ENCODE results near the gene COL2A1.

COL2A1 gene

GRCh38 chr12:47935184-47935583 is 69.1 kb downstream of the COL2A1 start:
- H3K4me3 ChIP-seq (ENCODE audit: insufficient read depth in 1 of 2, low read depth in 1 of 2, low read length in 2 of 2), result peak overlapping the region in 1 of 2 experiments; percentile 21
- no peak overlapping the region for H2BK15ac ChIP-seq (ENCODE audit: low read depth, poor library complexity, severe bottlenecking)
- no peaks in the 10 kb centered on the region for H3K9me3 ChIP-seq (ENCODE audit: control insufficient read depth, low read length)
- peak overlapping the region; percentile 37 for H2BK120ac ChIP-seq (ENCODE audit: low read depth, low read length)
- H2AFZ ChIP-seq (ENCODE audit: low read depth, low read length), result no peak overlapping the region
- peaks cover 10 to 15% of the 10 kb centered on the region in 2 experiments for H3K27me3 ChIP-seq (ENCODE audit: control insufficient read depth in 1 of 2, insufficient read depth in 1 of 2, low read length in 2 of 2)
- H3K9ac ChIP-seq (ENCODE audit: low read length), result no peak overlapping the region
- no peak overlapping the region for H3K14ac ChIP-seq (ENCODE audit: low read length in 2 of 2)
- peak overlapping the region in 1 of 2 experiments; percentile 6 for H2BK12ac ChIP-seq (ENCODE audit: low read length in 2 of 2)
- H3K36me3 ChIP-seq (ENCODE audit: control insufficient read depth in 1 of 2, insufficient read depth in 2 of 2, low read depth in 1 of 2, low read length in 2 of 2), result no peaks in the 10 kb centered on the region
- H3K23ac ChIP-seq (ENCODE audit: low read length in 2 of 2), result no peak overlapping the region
- no peak overlapping the region for H3K4ac ChIP-seq (ENCODE audit: low read depth in 1 of 2, low read length in 2 of 2)
- H2AK5ac ChIP-seq (ENCODE audit: low read length, severe bottlenecking), result no peak overlapping the region
- no peak overlapping the region for H3K27ac ChIP-seq (ENCODE audit: low read length, poor library complexity, severe bottlenecking)
- H3K18ac ChIP-seq (ENCODE audit: low read depth in 1 of 2, low read length in 2 of 2), result no peak overlapping the region
- H3K4me2 ChIP-seq (ENCODE audit: low read length, poor library complexity, severe bottlenecking), result no peak overlapping the region
- peak overlapping the region; percentile 47 for H4K8ac ChIP-seq (ENCODE audit: low read length)
- WGBS, result 23% methylated on average over 8 of the region's 9 CpGs
- H2BK5ac ChIP-seq (ENCODE audit: low read depth, low read length, poor library complexity, severe bottlenecking), result no peak overlapping the region
- H3K79me1 ChIP-seq (replicated peaks; ENCODE audit: low read length, poor library complexity, severe bottlenecking), result no peaks in the 10 kb centered on the region
- H3K4me1 ChIP-seq (ENCODE audit: control insufficient read depth, insufficient read depth, low read depth, low read length), result peaks cover 4% of the 10 kb centered on the region
- H4K91ac ChIP-seq (ENCODE audit: low read length), result no peak overlapping the region
- peak; percentile 85 for DNase-seq

GRCh38 chr12:47931187-47931586 is 73.1 kb downstream of the COL2A1 start:
- Histone ChIP-seq H3K4me1 (ENCODE audit: control insufficient read depth, insufficient read depth, low read depth, low read length) (peaks cover 2% of the 10 kb centered on the region), H3K18ac (ENCODE audit: low read depth in 1 of 2, low read length in 2 of 2) (no peak overlapping the region), H3K27ac (ENCODE audit: low read length, poor library complexity, severe bottlenecking) (no peak overlapping the region), H2AFZ (ENCODE audit: low read depth, low read length) (no peak overlapping the region), H3K4ac (ENCODE audit: low read depth in 1 of 2, low read length in 2 of 2) (no peak overlapping the region), H3K9ac (ENCODE audit: low read length) (no peak overlapping the region), H3K36me3 (ENCODE audit: control insufficient read depth in 1 of 2, insufficient read depth in 2 of 2, low read depth in 1 of 2, low read length in 2 of 2) (no peaks in the 10 kb centered on the region), H2BK5ac (ENCODE audit: low read depth, low read length, poor library complexity, severe bottlenecking) (no peak overlapping the region), H2BK12ac (ENCODE audit: low read length in 2 of 2) (no peak overlapping the region), H3K79me1 (replicated peaks; ENCODE audit: low read length, poor library complexity, severe bottlenecking) (no peaks in the 10 kb centered on the region), H3K23ac (ENCODE audit: low read length in 2 of 2) (no peak overlapping the region), H3K4me3 (ENCODE audit: insufficient read depth in 1 of 2, low read depth in 1 of 2, low read length in 2 of 2) (no peak overlapping the region), H4K8ac (ENCODE audit: low read length) (no peak overlapping the region), H2BK120ac (ENCODE audit: low read depth, low read length) (no peak overlapping the region), H3K27me3 (ENCODE audit: control insufficient read depth in 1 of 2, insufficient read depth in 1 of 2, low read length in 2 of 2) (peaks cover 43 to 50% of the 10 kb centered on the region in 2 experiments), H2AK5ac (ENCODE audit: low read length, severe bottlenecking) (no peak overlapping the region), H4K91ac (ENCODE audit: low read length) (no peak overlapping the region), H2BK15ac (ENCODE audit: low read depth, poor library complexity, severe bottlenecking) (no peak overlapping the region), H3K4me2 (ENCODE audit: low read length, poor library complexity, severe bottlenecking) (no peak overlapping the region), H3K9me3 (ENCODE audit: control insufficient read depth, low read length) (no peaks in the 10 kb centered on the region), H3K14ac (ENCODE audit: low read length in 2 of 2) (no peak overlapping the region)
- WGBS, result 91% methylated on average over 1 of the region's 1 CpG
- DNase-seq, result no peak

GRCh38 chr12:47930634-47931033 is 73.6 kb downstream of the COL2A1 start:
- Histone ChIP-seq H2BK12ac (ENCODE audit: low read length in 2 of 2) (no peak overlapping the region), H4K8ac (ENCODE audit: low read length) (no peak overlapping the region), H2BK15ac (ENCODE audit: low read depth, poor library complexity, severe bottlenecking) (no peak overlapping the region), H3K4me2 (ENCODE audit: low read length, poor library complexity, severe bottlenecking) (no peak overlapping the region), H3K23ac (ENCODE audit: low read length in 2 of 2) (no peak overlapping the region), H2AFZ (ENCODE audit: low read depth, low read length) (no peak overlapping the region), H3K4ac (ENCODE audit: low read depth in 1 of 2, low read length in 2 of 2) (no peak overlapping the region), H3K18ac (ENCODE audit: low read depth in 1 of 2, low read length in 2 of 2) (no peak overlapping the region), H3K79me1 (replicated peaks; ENCODE audit: low read length, poor library complexity, severe bottlenecking) (no peaks in the 10 kb centered on the region), H4K91ac (ENCODE audit: low read length) (no peak overlapping the region), H2AK5ac (ENCODE audit: low read length, severe bottlenecking) (no peak overlapping the region), H3K4me3 (ENCODE audit: insufficient read depth in 1 of 2, low read depth in 1 of 2, low read length in 2 of 2) (no peak overlapping the region), H3K27ac (ENCODE audit: low read length, poor library complexity, severe bottlenecking) (no peak overlapping the region), H2BK5ac (ENCODE audit: low read depth, low read length, poor library complexity, severe bottlenecking) (no peak overlapping the region), H3K9me3 (ENCODE audit: control insufficient read depth, low read length) (no peaks in the 10 kb centered on the region), H3K9ac (ENCODE audit: low read length) (no peak overlapping the region), H3K4me1 (ENCODE audit: control insufficient read depth, insufficient read depth, low read depth, low read length) (peaks cover 2% of the 10 kb centered on the region), H3K36me3 (ENCODE audit: control insufficient read depth in 1 of 2, insufficient read depth in 2 of 2, low read depth in 1 of 2, low read length in 2 of 2) (no peaks in the 10 kb centered on the region), H3K27me3 (ENCODE audit: control insufficient read depth in 1 of 2, insufficient read depth in 1 of 2, low read length in 2 of 2) (peaks cover 49 to 56% of the 10 kb centered on the region in 2 experiments), H2BK120ac (ENCODE audit: low read depth, low read length) (no peak overlapping the region), H3K14ac (ENCODE audit: low read length in 2 of 2) (no peak overlapping the region)
- WGBS, result 94% methylated on average over 4 of the region's 5 CpGs
- no peak for DNase-seq

GRCh38 chr12:47927346-47927745 is 76.9 kb downstream of the COL2A1 start:
- H2BK120ac ChIP-seq (ENCODE audit: low read depth, low read length), result no peak overlapping the region
- H3K18ac ChIP-seq (ENCODE audit: low read depth in 1 of 2, low read length in 2 of 2), result no peak overlapping the region
- H3K23ac ChIP-seq (ENCODE audit: low read length in 2 of 2), result no peak overlapping the region
- no peaks in the 10 kb centered on the region for H3K9me3 ChIP-seq (ENCODE audit: control insufficient read depth, low read length)
- no peak overlapping the region for H2AK5ac ChIP-seq (ENCODE audit: low read length, severe bottlenecking)
- H3K9ac ChIP-seq (ENCODE audit: low read length), result no peak overlapping the region
- H3K36me3 ChIP-seq (ENCODE audit: control insufficient read depth in 1 of 2, insufficient read depth in 2 of 2, low read depth in 1 of 2, low read length in 2 of 2), result no peaks in the 10 kb centered on the region
- H3K4me3 ChIP-seq (ENCODE audit: insufficient read depth in 1 of 2, low read depth in 1 of 2, low read length in 2 of 2), result no peak overlapping the region
- no peak overlapping the region for H3K4ac ChIP-seq (ENCODE audit: low read depth in 1 of 2, low read length in 2 of 2)
- no peak overlapping the region for H3K4me2 ChIP-seq (ENCODE audit: low read length, poor library complexity, severe bottlenecking)
- H2BK12ac ChIP-seq (ENCODE audit: low read length in 2 of 2), result no peak overlapping the region
- H3K79me1 ChIP-seq (replicated peaks; ENCODE audit: low read length, poor library complexity, severe bottlenecking), result no peaks in the 10 kb centered on the region
- no peak overlapping the region for H4K91ac ChIP-seq (ENCODE audit: low read length)
- H2BK5ac ChIP-seq (ENCODE audit: low read depth, low read length, poor library complexity, severe bottlenecking), result no peak overlapping the region
- H3K27me3 ChIP-seq (ENCODE audit: control insufficient read depth in 1 of 2, insufficient read depth in 1 of 2, low read length in 2 of 2), result peaks cover 69 to 77% of the 10 kb centered on the region in 2 experiments
- no peak overlapping the region for H2AFZ ChIP-seq (ENCODE audit: low read depth, low read length)
- DNase-seq, result no peak
- H3K4me1 ChIP-seq (ENCODE audit: control insufficient read depth, insufficient read depth, low read depth, low read length), result no peaks in the 10 kb centered on the region
- no peak overlapping the region for H4K8ac ChIP-seq (ENCODE audit: low read length)
- H2BK15ac ChIP-seq (ENCODE audit: low read depth, poor library complexity, severe bottlenecking), result no peak overlapping the region
- no peak overlapping the region for H3K27ac ChIP-seq (ENCODE audit: low read length, poor library complexity, severe bottlenecking)
- H3K14ac ChIP-seq (ENCODE audit: low read length in 2 of 2), result no peak overlapping the region
- 60% methylated on average over 3 of the region's 3 CpGs for WGBS
